ENCODE results near the gene ATP6AP1.

GRCh38 chrX:154465601-154466000 is 37.1 kb downstream of the ATP6AP1 start:
- TF ChIP-seq EZH2 (IDR thresholded peaks at IDR 0.05; ENCODE audit: borderline replicate concordance, low read length) (no peak), CTCF (conservative IDR thresholded peaks at IDR 0.05 in 1 of 2, IDR thresholded peaks at IDR 0.05 in 1 of 2; ENCODE audit: extremely low read depth in 1 of 2, insufficient read depth in 1 of 2, low read depth in 1 of 2, low read length in 2 of 2) (no peak)
